Bronchial smooth muscle cell (primary cell): ENCODE measurements around the gene KIAA1328. TPM values are rescaled to one million over a fixed set of nuclear protein-coding genes. Genes with fewer than 3 reads are reported as not detected.

Experiments
- total RNA-seq: library from RNA; depleted of rRNA; stranded (reverse); fragments of >200 nt; gene quantifications from 2 replicates; pipeline ENCODE4 v1.2.1, GENCODE V29; 2014

KIAA1328 gene
- total RNA-seq, result 3.2 and 3.3 TPM in 2 replicates

GRCh38 chr18:36828630-36829361 lies at the start of gene KIAA1328, which contains the start of gene TPGS2:
TSS of gene KIAA1328 (plus strand) at chr18:36829127. CDS start at chr18:36829139, 12 bp downstream.
TSS of gene TPGS2 (minus strand) at chr18:36829002. CDS start at chr18:36828767, 235 bp downstream.

Other genes with a start within 250 kb of the KIAA1328 start
- gene TPGS2, start 125 bp upstream of the KIAA1328 start, total RNA-seq, result 95.4 and 101 TPM in 2 replicates